HUES48 (cell line): ENCODE results near the gene ZZZ3.
"Not testable (repeated sequence)": the region's sequence is repeated elsewhere in the genome, so short reads cannot be mapped to it uniquely, and the experiment has no call there.

ENCODE experiments used
- H3K27ac ChIP-seq: one replicate; pipeline ENCODE4 v1.7.0; 2013; ENCODE audit warnings: low read depth, low read length, inconsistent platforms
- H3K27me3 ChIP-seq: 2 replicates; pipeline ENCODE4 v1.6.1; 2013; ENCODE audit warnings: mild to moderate bottlenecking, low read length; ENCODE audit not compliant: control insufficient read depth, insufficient read depth
- H3K36me3 ChIP-seq: 2 replicates; pipeline ENCODE4 v1.6.1; 2013; ENCODE audit warnings: low read length; ENCODE audit not compliant: control insufficient read depth, insufficient read depth
- H3K4me1 ChIP-seq: 2 replicates; pipeline ENCODE4 v1.6.1; 2013; ENCODE audit warnings: mild to moderate bottlenecking, low read length; ENCODE audit not compliant: control insufficient read depth, insufficient read depth
- H3K4me3 ChIP-seq: 2 replicates; pipeline ENCODE4 v1.5.1; 2013; ENCODE audit warnings: mild to moderate bottlenecking, low read depth, low read length
- H3K9ac ChIP-seq: 2 replicates; pipeline ENCODE4 v1.6.1; 2013; ENCODE audit warnings: mild to moderate bottlenecking, low read depth, low read length, moderate library complexity
- H3K9me3 ChIP-seq: 2 replicates; pipeline ENCODE4 v1.6.1; 2013; ENCODE audit warnings: low read length; ENCODE audit not compliant: control insufficient read depth, insufficient read depth

ZZZ3 gene

DNA sequence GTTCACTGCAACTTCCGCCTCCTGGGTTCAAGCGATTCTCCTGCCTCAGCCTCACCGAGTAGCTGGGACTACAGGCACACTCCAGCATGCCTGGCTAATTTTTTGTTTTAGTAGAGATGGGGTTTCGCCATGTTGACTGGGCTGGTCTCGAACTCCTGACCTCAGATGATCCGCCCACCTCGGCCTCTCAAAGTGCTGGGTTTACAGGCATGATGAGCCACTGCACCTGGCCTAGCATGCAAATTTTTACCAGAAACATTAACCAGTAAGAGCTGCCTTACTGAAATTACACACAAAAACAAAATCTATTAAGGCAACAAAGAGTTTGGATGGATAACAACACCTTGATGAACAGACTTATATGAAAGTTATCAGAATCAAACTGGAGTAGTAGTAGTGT is 12.1 kb downstream of the ZZZ3 start:
- H3K4me3 ChIP-seq = no peak overlapping the region
- no peak overlapping the region for H3K9ac ChIP-seq
- no peaks in the 10 kb centered on the region for H3K9me3 ChIP-seq
- H3K27me3 ChIP-seq = no peaks in the 10 kb centered on the region
- H3K4me1 ChIP-seq = peaks cover 22% of the 10 kb centered on the region; the same call in 1 of the 2 replicates
- H3K36me3 ChIP-seq = no peaks in the 10 kb centered on the region
- H3K27ac ChIP-seq = no peak overlapping the region

DNA sequence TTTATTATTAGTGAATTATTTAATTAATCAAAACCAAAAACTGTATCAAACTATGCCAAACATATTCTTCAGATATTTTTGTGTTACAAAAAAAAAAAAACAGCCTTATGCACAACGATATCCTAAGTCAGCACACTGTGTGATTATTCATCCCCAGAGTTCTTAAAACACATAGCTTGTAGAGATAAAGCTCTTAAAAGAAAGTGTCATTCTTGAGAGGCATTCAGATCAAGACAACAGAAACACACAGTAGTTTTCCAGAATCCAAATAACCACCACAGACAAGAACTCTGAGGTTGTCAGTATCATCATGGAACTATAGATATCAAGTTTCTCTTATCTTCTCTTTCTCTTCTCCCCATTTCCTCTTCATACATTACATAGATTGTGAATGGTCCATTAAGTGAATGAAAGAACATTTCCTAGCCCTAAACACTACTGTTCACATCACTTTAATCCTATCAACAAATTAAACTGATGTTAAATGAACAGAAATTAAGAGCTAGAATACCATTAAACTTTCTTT is 13.5 kb downstream of the ZZZ3 start:
- H3K36me3 ChIP-seq = no peaks in the 10 kb centered on the region
- no peaks in the 10 kb centered on the region for H3K9me3 ChIP-seq
- no peak overlapping the region for H3K27ac ChIP-seq
- H3K4me1 ChIP-seq = peaks cover 22% of the 10 kb centered on the region; the same call in 1 of the 2 replicates
- H3K27me3 ChIP-seq = no peaks in the 10 kb centered on the region
- H3K4me3 ChIP-seq = no peak overlapping the region
- H3K9ac ChIP-seq = no peak overlapping the region

DNA sequence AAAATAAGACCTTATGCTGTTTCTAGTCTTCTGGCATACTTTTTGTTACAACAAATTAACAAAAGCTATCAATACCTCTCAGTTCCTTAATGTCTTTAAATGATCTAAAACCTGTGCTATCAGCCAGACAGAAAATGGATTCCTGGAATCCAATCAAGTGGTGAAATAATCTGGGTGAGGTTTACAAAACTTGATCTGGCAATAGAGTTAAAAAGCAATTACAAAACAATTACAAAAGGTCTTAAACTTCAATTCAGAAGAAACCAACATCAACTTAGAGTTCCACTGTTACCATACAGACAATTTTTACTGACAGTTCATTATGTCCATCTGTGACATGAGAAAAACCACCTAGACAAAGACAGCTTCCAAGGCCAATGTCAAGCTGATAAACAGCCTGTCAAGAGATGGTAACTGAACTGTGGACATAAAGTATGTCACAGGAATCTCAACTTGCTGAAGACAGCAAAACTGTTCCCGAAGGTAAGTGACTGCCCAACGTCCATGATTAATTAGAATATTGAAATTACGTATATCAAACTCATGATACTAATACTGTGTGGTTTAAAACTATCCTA is 17.4 kb downstream of the ZZZ3 start:
- no peak overlapping the region for H3K9ac ChIP-seq
- no peaks in the 10 kb centered on the region for H3K9me3 ChIP-seq
- H3K27me3 ChIP-seq = no peaks in the 10 kb centered on the region
- no peak overlapping the region for H3K4me3 ChIP-seq
- H3K36me3 ChIP-seq = no peaks in the 10 kb centered on the region
- H3K27ac ChIP-seq = no peak overlapping the region
- peaks cover 4% of the 10 kb centered on the region; the same call in 1 of the 2 replicates for H3K4me1 ChIP-seq

DNA sequence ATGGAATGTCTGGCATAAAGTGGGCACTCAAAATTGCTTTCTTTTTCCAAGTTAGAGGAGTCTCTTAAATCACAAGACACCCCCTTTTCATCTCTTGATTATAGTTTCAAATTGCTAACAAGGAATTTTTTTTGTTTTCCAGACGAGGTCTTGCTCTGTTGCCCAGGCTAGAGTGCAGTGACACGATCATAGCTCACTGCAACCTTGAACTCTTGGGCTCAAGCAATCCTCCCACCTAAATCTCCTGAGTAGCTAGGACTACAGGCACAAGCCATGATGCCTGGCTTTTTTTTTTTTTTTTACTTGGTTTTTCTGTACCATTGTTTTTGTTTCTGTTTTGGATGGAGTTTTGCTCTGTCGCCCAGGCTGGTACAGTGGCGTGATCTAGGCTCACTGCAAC is 20.8 kb downstream of the ZZZ3 start:
- Histone ChIP-seq H3K27ac (no peak overlapping the region), H3K9ac (no peak overlapping the region), H3K9me3 (no peaks in the 10 kb centered on the region), H3K4me1 (peaks cover 1% of the 10 kb centered on the region; the same call in 1 of the 2 replicates), H3K4me3 (no peak overlapping the region), H3K36me3 (no peaks in the 10 kb centered on the region), H3K27me3 (no peaks in the 10 kb centered on the region)

DNA sequence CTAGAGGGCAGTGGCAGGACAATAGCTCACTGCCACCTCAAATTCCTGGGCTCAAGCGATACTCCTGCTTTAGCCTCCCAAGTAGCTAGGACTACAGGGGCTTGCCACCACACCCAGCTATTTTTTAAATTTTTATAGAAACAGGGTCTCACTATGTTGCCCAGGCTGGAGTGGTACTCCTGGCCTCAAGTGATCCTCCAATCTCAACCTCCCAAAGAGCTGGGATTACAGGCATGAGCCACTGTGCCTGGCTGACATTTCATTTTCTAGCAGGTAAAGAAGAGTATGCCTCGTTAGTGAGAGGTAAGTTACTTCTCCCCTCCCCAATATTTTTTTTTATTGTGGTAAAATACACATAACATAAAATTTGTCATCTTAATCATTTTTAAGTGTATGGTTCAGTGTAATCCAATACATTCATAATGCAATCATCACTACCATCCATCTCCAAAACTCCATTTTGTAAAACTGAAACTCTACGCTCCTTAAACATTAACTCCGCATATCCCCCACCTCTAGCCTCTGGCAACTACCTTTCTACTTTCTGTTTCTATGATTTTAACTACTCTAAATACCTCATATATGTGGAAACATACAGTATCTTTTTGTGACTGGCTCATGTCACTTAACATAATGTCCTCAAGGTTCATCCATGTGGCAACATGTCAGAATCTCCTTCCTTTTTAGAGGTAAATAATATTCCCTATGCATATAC is 22.4 kb downstream of the ZZZ3 start:
- H3K36me3 ChIP-seq = no peaks in the 10 kb centered on the region
- H3K4me3 ChIP-seq = no peak overlapping the region
- H3K9me3 ChIP-seq = no peaks in the 10 kb centered on the region
- H3K27ac ChIP-seq = no peak overlapping the region
- H3K27me3 ChIP-seq = no peaks in the 10 kb centered on the region
- H3K9ac ChIP-seq = no peak overlapping the region
- no peaks in the 10 kb centered on the region for H3K4me1 ChIP-seq

DNA sequence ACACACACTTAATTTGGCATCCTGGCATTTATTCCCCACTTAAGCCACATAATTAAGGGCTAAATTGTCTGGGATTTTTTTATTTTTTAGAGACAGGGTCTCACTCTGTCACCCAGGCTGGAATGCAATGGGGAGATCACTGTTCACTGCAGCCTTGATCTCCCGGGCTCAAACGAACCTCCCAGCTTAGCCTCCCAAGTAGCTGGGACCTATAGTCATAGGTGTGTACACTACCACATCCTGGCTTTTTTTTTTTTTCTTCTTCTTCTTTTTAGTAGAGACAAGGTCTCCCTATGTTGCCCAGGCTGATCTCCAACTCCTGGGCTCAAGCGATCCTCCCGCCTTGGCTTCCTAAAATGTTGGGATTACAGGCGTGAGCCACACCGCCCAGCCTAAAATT is 24.2 kb downstream of the ZZZ3 start:
- no peaks in the 10 kb centered on the region for H3K27me3 ChIP-seq
- no peaks in the 10 kb centered on the region for H3K36me3 ChIP-seq
- H3K4me1 ChIP-seq = no peaks in the 10 kb centered on the region
- no peak overlapping the region for H3K27ac ChIP-seq
- no peak overlapping the region for H3K9ac ChIP-seq
- H3K4me3 ChIP-seq = no peak overlapping the region
- H3K9me3 ChIP-seq = no peaks in the 10 kb centered on the region

DNA sequence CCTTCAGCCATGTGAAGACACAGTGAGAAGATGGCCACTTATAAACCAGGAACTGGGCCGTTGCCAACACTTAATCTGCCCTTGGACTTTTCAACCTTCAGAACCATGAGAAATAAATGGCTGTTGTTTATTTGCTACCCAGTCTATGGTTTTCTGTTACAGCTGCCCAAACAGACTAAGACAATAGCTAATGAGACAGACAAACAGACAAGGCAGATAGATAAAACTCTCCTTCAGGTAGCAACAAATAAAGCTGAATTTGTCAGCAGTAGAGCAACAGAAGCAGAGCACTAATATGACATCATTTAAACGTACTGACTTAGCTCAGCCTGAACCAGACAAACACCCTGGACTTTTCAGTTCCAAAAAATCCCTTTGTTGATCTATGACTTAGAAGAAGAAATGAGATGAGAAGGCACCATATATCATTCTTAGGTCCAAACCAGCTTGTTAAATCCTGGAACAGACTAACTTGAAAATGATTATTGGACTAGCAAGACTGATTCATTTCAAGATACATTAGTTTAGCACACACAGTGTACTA is 27.0 kb downstream of the ZZZ3 start:
- Histone ChIP-seq H3K36me3 (no peaks in the 10 kb centered on the region), H3K9ac (no peak overlapping the region), H3K27me3 (no peaks in the 10 kb centered on the region), H3K4me3 (no peak overlapping the region), H3K4me1 (no peaks in the 10 kb centered on the region), H3K9me3 (peaks cover 9% of the 10 kb centered on the region; the same call in 1 of the 2 replicates), H3K27ac (no peak overlapping the region)

DNA sequence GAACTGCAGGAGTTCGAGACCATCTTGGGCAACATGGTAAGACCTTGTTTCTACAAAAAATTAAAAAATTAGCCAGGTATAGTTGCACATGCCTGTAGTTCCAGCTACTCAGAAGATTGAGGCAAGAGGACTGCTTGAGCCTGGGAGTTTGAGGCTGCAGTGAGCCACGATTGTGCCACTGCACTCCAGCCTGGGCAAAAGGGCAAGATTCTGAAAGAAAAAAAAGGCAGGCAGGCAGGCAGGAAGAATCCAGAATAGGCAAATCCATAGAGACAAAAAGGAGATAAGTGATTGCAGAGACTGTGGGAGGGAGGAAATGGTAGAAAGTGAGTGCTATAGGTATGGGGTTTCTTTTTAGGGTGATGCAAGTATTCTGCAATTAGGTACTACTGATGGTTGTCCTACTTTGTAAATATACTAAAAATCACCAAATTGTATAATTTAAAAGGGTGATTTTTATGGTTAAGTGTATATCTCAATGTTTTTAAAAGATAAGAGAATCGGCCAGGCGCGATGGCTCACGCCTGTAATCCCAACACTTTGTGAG is 29.4 kb downstream of the ZZZ3 start:
- H3K36me3 ChIP-seq = no peaks in the 10 kb centered on the region

DNA sequence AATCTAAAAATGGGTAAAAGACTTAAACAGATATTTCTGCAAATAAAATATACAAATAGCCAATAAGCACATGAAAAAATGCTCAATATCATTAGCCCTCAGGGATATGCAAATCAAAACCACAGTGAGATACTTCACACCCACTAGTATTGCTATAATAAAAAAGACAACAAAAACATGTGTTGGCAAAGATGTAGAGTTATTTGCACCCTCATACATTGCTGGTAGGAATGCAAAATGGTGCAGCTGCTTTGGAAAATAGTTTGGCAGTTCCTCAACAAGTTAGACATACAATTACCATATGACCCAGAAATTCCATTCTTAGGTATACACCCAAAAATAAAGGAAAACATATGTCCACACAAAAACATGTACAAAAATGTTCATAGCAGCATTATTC is 30.2 kb downstream of the ZZZ3 start:
- no peaks in the 10 kb centered on the region for H3K27me3 ChIP-seq
- H3K9ac ChIP-seq = no peak overlapping the region
- H3K36me3 ChIP-seq = no peaks in the 10 kb centered on the region
- H3K4me1 ChIP-seq = no peaks in the 10 kb centered on the region
- H3K9me3 ChIP-seq = peaks cover 12% of the 10 kb centered on the region; the same call in 1 of the 2 replicates
- H3K27ac ChIP-seq = no peak overlapping the region
- no peak overlapping the region for H3K4me3 ChIP-seq

More for the DNA sequence above, 29.4 kb downstream of the ZZZ3 start:
- H3K4me3 ChIP-seq = no peak overlapping the region
- no peak overlapping the region for H3K27ac ChIP-seq
- peaks cover 12% of the 10 kb centered on the region; the same call in 1 of the 2 replicates for H3K9me3 ChIP-seq
- H3K9ac ChIP-seq = no peak overlapping the region
- no peaks in the 10 kb centered on the region for H3K27me3 ChIP-seq
- H3K4me1 ChIP-seq = no peaks in the 10 kb centered on the region

DNA sequence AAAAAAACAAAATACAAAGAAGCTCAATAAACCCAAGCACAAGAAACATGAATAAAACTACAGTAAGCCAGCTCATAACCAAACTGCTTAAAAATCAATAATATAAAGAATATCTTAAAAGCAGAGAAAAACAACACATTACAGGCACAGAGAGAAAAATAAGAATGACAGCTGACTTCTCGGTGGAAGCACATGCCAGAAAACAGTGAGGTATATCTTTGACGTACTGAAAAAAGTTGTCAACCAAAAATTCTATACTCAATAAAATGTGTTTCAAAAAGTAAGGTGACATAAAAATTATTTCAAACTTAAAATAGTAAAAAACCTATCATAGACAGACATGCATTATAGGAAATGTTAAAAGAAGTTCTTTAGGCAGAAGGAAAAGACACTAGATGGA is 33.3 kb downstream of the ZZZ3 start:
- Histone ChIP-seq H3K4me1 (no peaks in the 10 kb centered on the region), H3K9ac (no peak overlapping the region), H3K9me3 (peaks cover 12% of the 10 kb centered on the region; the same call in 1 of the 2 replicates), H3K27me3 (no peaks in the 10 kb centered on the region), H3K27ac (no peak overlapping the region), H3K36me3 (peaks cover 6% of the 10 kb centered on the region), H3K4me3 (no peak overlapping the region)

DNA sequence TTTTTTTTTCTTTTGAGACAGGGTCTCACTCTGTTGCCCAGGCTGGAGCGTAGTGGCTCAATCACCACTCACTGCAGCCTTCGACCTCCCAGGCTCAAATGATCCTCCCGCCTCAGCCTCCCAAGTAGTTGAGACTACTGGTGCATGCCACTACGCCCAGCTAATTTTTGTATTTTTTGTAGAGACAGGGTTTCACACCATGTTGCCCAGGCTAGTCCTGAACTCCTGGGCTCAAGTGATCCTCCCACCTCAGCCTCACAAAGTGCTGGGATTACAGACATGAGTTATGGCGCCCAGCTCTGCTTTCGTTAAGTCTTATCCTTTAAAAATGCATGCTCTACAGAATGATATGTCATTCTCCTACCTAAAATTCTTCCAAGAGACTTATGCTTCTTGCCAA is 36.2 kb downstream of the ZZZ3 start:
- not testable (repeated sequence) for H3K4me3 ChIP-seq, H3K27me3 ChIP-seq, H3K9ac ChIP-seq, H3K36me3 ChIP-seq, H3K27ac ChIP-seq, H3K9me3 ChIP-seq, H3K4me1 ChIP-seq
